ENCODE data around the gene SEMA3C. TPM values are rescaled to one million over a fixed set of nuclear protein-coding genes. Genes with fewer than 3 reads are reported as not detected.

SEMA3C gene
- total RNA-seq, 1 donor from 2014 or later, result 91.3 TPM

- no peak for DNase-seq
- Mint-ChIP-seq H3K36me3 (ENCODE audit: unreplicated experiment) (no peaks in the 10 kb centered on the region), H3K4me3 (ENCODE audit: unreplicated experiment) (no peak overlapping the region), H3K4me1 (ENCODE audit: low read depth, unreplicated experiment) (peaks cover 14% of the 10 kb centered on the region), H3K27me3 (ENCODE audit: unreplicated experiment) (peaks cover 3% of the 10 kb centered on the region), H3K9me3 (ENCODE audit: unreplicated experiment) (peaks cover 3% of the 10 kb centered on the region), H3K27ac (ENCODE audit: unreplicated experiment) (peak overlapping the region; percentile 49)
- no peak for TF ChIP-seq CTCF (IDR thresholded peaks at IDR 0.05; ENCODE audit: partially characterized antibody, unreplicated experiment)
Observed at GRCh38 chr7:80890426-80891258, 28.2 kb downstream of the SEMA3C start.

GRCh38 chr7:80889525-80889924 lies 29.3 kb downstream of the SEMA3C start:
- Mint-ChIP-seq H3K27ac (ENCODE audit: unreplicated experiment) (no peak overlapping the region), H3K4me3 (ENCODE audit: unreplicated experiment) (no peak overlapping the region), H3K9me3 (ENCODE audit: unreplicated experiment) (peaks cover 3% of the 10 kb centered on the region), H3K4me1 (ENCODE audit: low read depth, unreplicated experiment) (peaks cover 17% of the 10 kb centered on the region), H3K36me3 (ENCODE audit: unreplicated experiment) (no peaks in the 10 kb centered on the region), H3K27me3 (ENCODE audit: unreplicated experiment) (peaks cover 3% of the 10 kb centered on the region)
- TF ChIP-seq CTCF (IDR thresholded peaks at IDR 0.05; ENCODE audit: partially characterized antibody, unreplicated experiment), result no peak
- no peak for DNase-seq

GRCh38 chr7:80885757-80886156 lies 33.1 kb downstream of the SEMA3C start:
- H3K36me3 Mint-ChIP-seq (ENCODE audit: unreplicated experiment), result no peaks in the 10 kb centered on the region
- peaks cover 38% of the 10 kb centered on the region for H3K4me1 Mint-ChIP-seq (ENCODE audit: low read depth, unreplicated experiment)
- no peak overlapping the region for H3K4me3 Mint-ChIP-seq (ENCODE audit: unreplicated experiment)
- H3K27me3 Mint-ChIP-seq (ENCODE audit: unreplicated experiment), result peaks cover 3% of the 10 kb centered on the region
- no peak for TF ChIP-seq CTCF (IDR thresholded peaks at IDR 0.05; ENCODE audit: partially characterized antibody, unreplicated experiment)
- no peak for DNase-seq
- peaks cover 3% of the 10 kb centered on the region for H3K9me3 Mint-ChIP-seq (ENCODE audit: unreplicated experiment)
- H3K27ac Mint-ChIP-seq (ENCODE audit: unreplicated experiment), result peak overlapping the region; percentile 82

- DNase-seq, result no peak
- no peak for TF ChIP-seq CTCF (IDR thresholded peaks at IDR 0.05; ENCODE audit: partially characterized antibody, unreplicated experiment)
- H3K4me1 Mint-ChIP-seq (ENCODE audit: low read depth, unreplicated experiment), result peaks cover 40% of the 10 kb centered on the region
Observed at GRCh38 chr7:80884511-80885195, 34.2 kb downstream of the SEMA3C start.

More at GRCh38 chr7:80884511-80885195, 34.2 kb downstream of the SEMA3C start:
- Mint-ChIP-seq H3K36me3 (ENCODE audit: unreplicated experiment) (no peaks in the 10 kb centered on the region), H3K27me3 (ENCODE audit: unreplicated experiment) (peaks cover 3% of the 10 kb centered on the region), H3K27ac (ENCODE audit: unreplicated experiment) (peak overlapping the region; percentile 67), H3K9me3 (ENCODE audit: unreplicated experiment) (peaks cover 3% of the 10 kb centered on the region), H3K4me3 (ENCODE audit: unreplicated experiment) (no peak overlapping the region)

All from glutamatergic neuron (in vitro differentiated cells).